Esophagus muscularis mucosa (tissue), 4 donors: Measurements from ENCODE around the gene RABL2B. TPM values are rescaled to one million over a fixed set of nuclear protein-coding genes. Genes with fewer than 3 reads are reported as not detected.

Experiments used
- DNase-seq: peaks from one replicate; pipeline ENCODE4 v3.0.0-alpha.2; 2017; ENCODE audit errors: extremely low spot score
- H3K27ac ChIP-seq, 4 donors: fragments of 200-600 bp; sonication (generic); replicated peaks in 1 of 4; 1 replicate in 3 of 4; 2 replicates in 1 of 4; pipeline ENCODE4 v1.5.1; 2016 to 2019; ENCODE audit warnings: mild to moderate bottlenecking in 1 of 4
- H3K27me3 ChIP-seq, 4 donors: fragments of 200-600 bp; sonication (generic); one replicate each; pipeline versions ENCODE4 v1.5.1 to v1.6.0; 2016 to 2019
- H3K36me3 ChIP-seq, 4 donors: fragments of 200-600 bp; sonication (generic); one replicate each; pipeline ENCODE4 v1.5.1; 2016 to 2019
- H3K4me1 ChIP-seq, 4 donors: fragments of 200-600 bp; sonication (generic); one replicate each; pipeline ENCODE4 v1.5.1; 2016 to 2019
- H3K4me3 ChIP-seq, 4 donors: fragments of 200-600 bp; sonication (generic); 1 replicate in 2 of 4; 2 replicates in 2 of 4; pipeline ENCODE4 v1.5.1; 2016 to 2019; ENCODE audit warnings: mild to moderate bottlenecking in 4 of 4, moderate library complexity in 1 of 4
- H3K9me3 ChIP-seq, 4 donors: fragments of 200-600 bp; sonication (generic); 1 replicate in 3 of 4; 2 replicates in 1 of 4; pipeline ENCODE4 v1.5.1; 2016 to 2019
- EP300 ChIP-seq: sonication (generic); formaldehyde crosslinking; IDR thresholded peaks from one replicate; pipeline ENCODE4 v1.6.1; 2017; ENCODE audit warnings: antibody characterized with exemption
- POLR2A ChIP-seq: fragments of 450-650 bp; IDR thresholded peaks from one replicate; pipeline ENCODE4 v1.6.1; 2017; ENCODE audit warnings: antibody characterized with exemption, moderate library complexity, mild to moderate bottlenecking, low read depth
- POLR2AphosphoS5 ChIP-seq, 2 donors: sonication (generic); formaldehyde crosslinking; IDR thresholded peaks; one replicate each; pipeline ENCODE4 v1.6.1; 2017; ENCODE audit warnings: antibody characterized with exemption in 2 of 2
- WGBS: methylation state at CpG from one replicate; pipeline ENCODE4 v1.1.5; 2018; 5-methylcytosine and 5-hydroxymethylcytosine counted together
- intact Hi-C: fragments of 100-400 bp; cut with DNase I; formaldehyde crosslinking; loops from one replicate; pipeline ENCODE4 v1.15.1; 2023
- total RNA-seq, 4 donors: library from RNA; depleted of rRNA; stranded (reverse); fragments of >200 nt; gene quantifications; one replicate each; pipeline versions ENCODE4 v1.1.0 to v1.2.1, GENCODE V29; 2016
- TF ChIP-seq, protein P1 (sequence below), 3 experiments: fragments of 200-600 bp in 2 of 3; fragments of 450-650 bp in 1 of 3; sonication (generic) in 2 of 3; IDR thresholded peaks; one replicate each; pipeline ENCODE4 v1.5.1; 2017 to 2019; ENCODE audit warnings: antibody characterized with exemption in 3 of 3, mild to moderate bottlenecking in 2 of 3, moderate library complexity in 1 of 3

RABL2B gene
- total RNA-seq, 4 donors from 2014 or later: 9.9 to 18.3 (median 12.4) TPM

DNA sequence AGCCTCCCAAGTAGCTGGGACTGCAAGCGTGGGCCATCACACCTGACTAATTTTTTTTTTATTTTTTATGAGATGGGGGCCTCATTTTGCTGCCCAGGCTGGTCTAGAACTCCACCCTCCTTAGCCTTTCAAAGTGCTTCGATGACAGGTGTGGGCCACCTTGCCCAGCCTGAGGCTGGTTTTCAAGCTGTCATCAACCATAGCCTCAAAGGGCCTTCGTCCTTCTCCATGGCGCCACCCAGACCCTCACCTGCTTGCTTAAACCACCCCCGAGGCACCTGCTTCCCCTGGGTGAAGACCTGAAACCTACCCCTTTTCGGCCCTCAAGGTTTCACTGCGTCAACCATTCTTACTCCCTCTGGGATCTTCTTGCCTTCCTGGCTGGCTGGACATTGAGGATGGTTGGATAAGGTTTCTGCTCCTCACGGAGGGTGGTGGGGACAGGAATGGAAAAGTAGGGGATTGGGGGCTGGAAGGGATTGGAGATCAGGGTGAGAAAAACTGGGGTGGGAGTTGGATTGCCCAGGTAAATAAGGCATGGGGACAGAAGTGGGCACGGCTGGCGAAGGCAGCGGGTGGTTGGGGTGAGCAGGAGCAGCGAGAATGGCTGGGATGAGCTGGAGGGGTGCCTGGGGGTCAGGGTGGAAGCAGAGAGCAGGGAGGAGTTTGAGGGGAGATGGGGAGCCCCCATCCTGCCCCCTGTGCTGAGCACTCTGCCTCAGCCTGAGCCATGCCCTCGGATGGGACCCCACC lies 48.3 kb downstream of the RABL2B start:
- peaks cover 0 to 10% (median 0%) of the 10 kb centered on the region in 4 donors for H3K36me3 ChIP-seq
- 94% methylated on average over 13 of the region's 13 CpGs for WGBS
- intact Hi-C loops: no loop called here
- DNase-seq: no peak
- peaks cover 10 to 28% (median 19%) of the 10 kb centered on the region in 4 donors for H3K4me1 ChIP-seq
- TF ChIP-seq POLR2AphosphoS5 (IDR thresholded peaks at IDR 0.05): no peak
- no peak for TF ChIP-seq EP300
- TF ChIP-seq, protein P1, sequence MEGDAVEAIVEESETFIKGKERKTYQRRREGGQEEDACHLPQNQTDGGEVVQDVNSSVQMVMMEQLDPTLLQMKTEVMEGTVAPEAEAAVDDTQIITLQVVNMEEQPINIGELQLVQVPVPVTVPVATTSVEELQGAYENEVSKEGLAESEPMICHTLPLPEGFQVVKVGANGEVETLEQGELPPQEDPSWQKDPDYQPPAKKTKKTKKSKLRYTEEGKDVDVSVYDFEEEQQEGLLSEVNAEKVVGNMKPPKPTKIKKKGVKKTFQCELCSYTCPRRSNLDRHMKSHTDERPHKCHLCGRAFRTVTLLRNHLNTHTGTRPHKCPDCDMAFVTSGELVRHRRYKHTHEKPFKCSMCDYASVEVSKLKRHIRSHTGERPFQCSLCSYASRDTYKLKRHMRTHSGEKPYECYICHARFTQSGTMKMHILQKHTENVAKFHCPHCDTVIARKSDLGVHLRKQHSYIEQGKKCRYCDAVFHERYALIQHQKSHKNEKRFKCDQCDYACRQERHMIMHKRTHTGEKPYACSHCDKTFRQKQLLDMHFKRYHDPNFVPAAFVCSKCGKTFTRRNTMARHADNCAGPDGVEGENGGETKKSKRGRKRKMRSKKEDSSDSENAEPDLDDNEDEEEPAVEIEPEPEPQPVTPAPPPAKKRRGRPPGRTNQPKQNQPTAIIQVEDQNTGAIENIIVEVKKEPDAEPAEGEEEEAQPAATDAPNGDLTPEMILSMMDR (IDR thresholded peaks at IDR 0.05): no peak
- TF ChIP-seq POLR2A: no peak
- no peak overlapping the region for H3K4me3 ChIP-seq
- peaks cover 0 to 63% (median 4%) of the 10 kb centered on the region in 4 donors for H3K27me3 ChIP-seq
- H3K27ac ChIP-seq: no peak overlapping the region
- H3K9me3 ChIP-seq: no peaks in the 10 kb centered on the region

- Histone ChIP-seq H3K9me3 (no peaks in the 10 kb centered on the region), H3K4me3 (no peak overlapping the region)
Measured at GRCh38 chr22:50734343-50734771, 49.1 kb downstream of the RABL2B start.

GRCh38 chr22:50733521-50734342 lies 49.7 kb downstream of the RABL2B start:
- Histone ChIP-seq H3K9me3 (no peaks in the 10 kb centered on the region), H3K4me3 (no peak overlapping the region), H3K4me1 (peaks cover 13 to 28% (median 19%) of the 10 kb centered on the region in 4 donors), H3K27ac (no peak overlapping the region), H3K36me3 (peaks cover 0 to 24% (median 6%) of the 10 kb centered on the region in 4 donors), H3K27me3 (peaks cover 0 to 63% (median 4%) of the 10 kb centered on the region in 4 donors)
- intact Hi-C loops: no loop called here
- 39% methylated on average over 19 of the region's 22 CpGs for WGBS
- TF ChIP-seq, protein P1 (IDR thresholded peaks at IDR 0.05): no peak
- TF ChIP-seq POLR2AphosphoS5 (IDR thresholded peaks at IDR 0.05): no peak
- TF ChIP-seq POLR2A: no peak
- no peak for TF ChIP-seq EP300
- DNase-seq: no peak

More at GRCh38 chr22:50734343-50734771, 49.1 kb downstream of the RABL2B start:
- Histone ChIP-seq H3K27ac (no peak overlapping the region), H3K36me3 (peaks cover 0 to 18% (median 5%) of the 10 kb centered on the region in 4 donors), H3K27me3 (peaks cover 0 to 69% (median 4%) of the 10 kb centered on the region in 4 donors), H3K4me1 (peaks cover 10 to 28% (median 19%) of the 10 kb centered on the region in 4 donors)
- 87% methylated on average over 9 of the region's 10 CpGs for WGBS
- intact Hi-C loops: no loop called here
- TF ChIP-seq, protein P1 (IDR thresholded peaks at IDR 0.05): no peak
- TF ChIP-seq EP300 (no peak), POLR2A (no peak), POLR2AphosphoS5 (IDR thresholded peaks at IDR 0.05) (no peak)
- DNase-seq: no peak

DNA sequence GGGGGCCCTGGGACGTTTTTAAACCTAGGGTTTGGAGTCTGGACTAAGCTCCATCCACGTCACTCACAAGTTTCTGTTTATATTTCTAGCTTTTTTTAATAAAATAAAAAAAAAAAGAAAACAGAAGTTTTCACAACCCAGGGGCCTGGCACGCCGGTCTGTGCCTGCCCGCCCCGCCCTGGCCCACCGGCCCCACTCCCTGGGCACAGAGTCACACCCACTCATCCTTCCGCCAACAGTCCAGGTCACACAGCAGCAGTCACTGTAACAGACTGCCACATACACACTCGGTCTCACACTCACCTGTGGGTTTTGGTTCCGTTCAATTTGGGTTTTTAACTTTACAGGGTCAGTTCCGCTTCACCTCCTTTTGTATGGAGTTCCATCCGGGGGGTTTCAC lies 50.8 kb downstream of the RABL2B start:
- peaks cover 14 to 28% (median 20%) of the 10 kb centered on the region in 4 donors for H3K4me1 ChIP-seq
- no peaks in the 10 kb centered on the region for H3K9me3 ChIP-seq
- intact Hi-C loops: no loop called here
- peaks cover 0 to 35% (median 6%) of the 10 kb centered on the region in 4 donors for H3K36me3 ChIP-seq
- 81% methylated on average over 12 of the region's 12 CpGs for WGBS
- DNase-seq: no peak
- no peak for TF ChIP-seq EP300
- no peak for TF ChIP-seq POLR2AphosphoS5 (IDR thresholded peaks at IDR 0.05)
- TF ChIP-seq POLR2A: no peak
- TF ChIP-seq, protein P1 (IDR thresholded peaks at IDR 0.05): no peak
- H3K4me3 ChIP-seq: no peak overlapping the region
- peaks cover 0 to 53% (median 4%) of the 10 kb centered on the region in 4 donors for H3K27me3 ChIP-seq
- H3K27ac ChIP-seq: no peak overlapping the region
